NCI-H460 (cell line): ENCODE data around the gene SYT3. TPM values are rescaled to one million over a fixed set of nuclear protein-coding genes. Genes with fewer than 3 reads are reported as not detected.
"Not testable (repeated sequence)": the region's sequence is repeated elsewhere in the genome, so short reads cannot be mapped to it uniquely, and the experiment has no call there.

Source experiments
- DNase-seq: peaks from one replicate; pipeline ENCODE4 v3.0.0-alpha.2; 2016; ENCODE audit warnings: low read depth; ENCODE audit errors: extremely low read depth
- total RNA-seq: library from RNA; depleted of rRNA; stranded (reverse); fragments of >200 nt; shearing (Covaris generic); gene quantifications from 2 replicates; pipeline ENCODE4 v1.2.3, GENCODE V29; 2014

The SYT3 gene
- total RNA-seq, 1 experiment from 2014 or later: 0.20 TPM

DNA sequence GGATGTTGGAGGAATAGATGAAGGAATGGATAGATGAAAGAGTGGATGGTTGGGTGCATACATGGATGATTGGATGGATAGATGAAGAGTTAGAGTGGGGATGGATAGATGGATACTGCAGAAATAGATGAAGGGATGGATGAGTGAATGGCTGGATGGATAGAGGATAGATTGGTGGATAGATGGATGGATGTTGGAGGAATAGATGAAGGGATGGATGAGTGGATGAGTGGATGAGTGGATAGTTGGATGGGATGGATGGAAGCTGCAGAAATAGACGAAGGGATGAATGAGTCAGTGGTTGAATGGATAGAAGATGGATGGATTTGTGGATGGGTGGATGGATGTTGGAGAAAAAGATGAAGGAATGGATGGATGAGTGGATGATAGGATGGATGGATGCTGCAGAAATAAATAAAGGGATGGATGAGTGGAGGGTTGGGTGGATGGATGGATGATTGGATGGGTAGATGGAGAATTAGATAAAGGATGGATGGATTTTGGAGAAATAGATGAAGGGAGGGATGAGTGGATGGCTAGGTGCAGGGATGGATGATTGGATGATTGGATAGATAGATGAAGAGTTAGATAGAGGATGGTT lies 4.7 kb upstream of the SYT3 start:
- DNase-seq: no peak

DNA sequence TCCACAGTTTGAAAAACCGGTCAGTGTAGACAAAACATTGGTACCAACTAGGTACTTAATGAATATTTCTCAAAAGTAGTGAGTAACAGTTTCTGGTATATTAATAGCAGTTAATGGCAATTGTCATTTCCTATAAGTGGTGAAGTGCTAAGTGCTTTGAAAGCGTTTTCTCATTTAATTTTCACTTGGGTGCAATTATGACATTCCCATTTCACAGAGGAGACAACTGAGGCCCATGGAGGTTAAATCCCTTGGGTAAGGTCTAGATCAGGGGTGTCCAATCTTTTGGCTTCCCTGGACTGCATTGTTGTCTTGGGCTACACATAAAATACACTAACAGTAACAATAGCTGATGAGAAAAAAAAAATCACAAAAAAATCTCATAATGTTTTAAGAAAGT lies 687 bp upstream of the SYT3 start:
- DNase-seq: no peak

DNA sequence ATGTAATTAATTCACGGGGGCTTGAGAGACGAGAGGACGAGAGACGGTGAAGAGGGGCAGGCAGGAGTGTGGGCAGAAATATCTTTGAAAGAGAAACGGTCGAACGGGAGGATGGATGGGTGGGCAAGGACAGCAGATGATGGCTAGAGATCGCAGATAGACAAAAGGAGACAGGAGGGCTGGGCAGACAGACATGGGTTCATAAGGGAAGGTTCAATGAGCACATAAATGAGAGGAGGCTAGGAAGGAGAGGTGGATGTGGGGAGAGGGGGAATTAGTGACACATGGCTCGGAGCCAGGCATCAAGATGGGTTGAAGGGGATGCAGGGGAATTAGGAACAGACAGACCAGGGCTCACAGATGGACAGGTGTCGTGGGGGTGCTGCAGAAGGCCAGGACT lies 1.1 kb downstream of the SYT3 start:
- no peak for DNase-seq

DNA sequence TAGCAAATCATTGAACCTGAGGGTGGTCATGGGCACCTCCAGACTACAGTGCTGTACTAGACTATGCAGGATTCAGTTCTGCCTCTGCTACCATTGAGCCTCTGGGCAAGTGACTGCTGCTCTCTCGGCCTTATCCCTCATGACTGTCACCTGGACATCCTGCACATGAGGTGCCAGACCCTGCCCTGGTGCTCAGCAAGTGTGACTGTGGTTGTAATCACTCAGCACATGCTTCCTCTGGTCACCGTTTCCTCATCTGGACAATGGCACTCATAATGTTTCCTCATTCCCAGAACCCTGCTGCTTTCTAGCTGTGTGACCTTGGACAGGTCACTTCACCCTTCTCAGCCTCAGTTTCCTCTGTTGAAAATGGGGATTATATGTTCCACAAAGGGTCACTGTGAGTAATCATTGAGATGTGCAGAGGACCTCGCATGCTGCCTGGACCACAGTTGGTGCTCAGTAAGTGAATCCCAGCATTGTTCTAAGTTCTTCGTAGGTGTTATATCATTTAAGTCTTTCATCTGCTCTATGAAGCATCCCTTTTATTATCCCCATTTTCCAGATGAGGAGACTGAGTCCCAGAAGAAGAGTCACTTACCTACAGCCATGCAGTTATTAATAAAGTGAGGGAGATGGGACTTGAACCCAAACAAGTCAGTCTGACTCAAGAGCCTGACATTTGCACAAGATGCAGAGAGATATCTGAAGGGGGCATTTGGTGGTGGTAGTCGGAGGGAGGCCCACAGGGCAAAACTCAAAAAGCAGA lies 3.2 kb downstream of the SYT3 start:
- no peak for DNase-seq

DNA sequence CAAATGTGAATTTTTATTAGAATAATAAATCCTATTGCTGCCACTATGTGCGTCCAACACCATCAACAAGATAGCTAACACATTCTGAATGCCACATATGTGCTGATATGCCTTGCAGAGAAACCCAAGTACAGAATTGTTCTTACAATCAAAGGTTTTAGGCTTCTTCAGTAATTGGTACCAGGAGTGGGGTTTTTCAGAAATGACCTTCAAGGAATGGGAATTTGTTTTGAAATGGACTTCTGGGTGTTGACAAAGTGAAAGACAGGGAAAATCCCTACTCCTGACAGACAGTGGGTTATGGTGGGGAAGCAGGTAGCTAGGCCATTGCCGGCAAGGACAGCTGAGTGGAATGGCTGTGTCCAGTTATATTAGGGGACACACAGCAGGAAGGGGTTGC lies 5.7 kb downstream of the SYT3 start:
- DNase-seq: no peak

DNA sequence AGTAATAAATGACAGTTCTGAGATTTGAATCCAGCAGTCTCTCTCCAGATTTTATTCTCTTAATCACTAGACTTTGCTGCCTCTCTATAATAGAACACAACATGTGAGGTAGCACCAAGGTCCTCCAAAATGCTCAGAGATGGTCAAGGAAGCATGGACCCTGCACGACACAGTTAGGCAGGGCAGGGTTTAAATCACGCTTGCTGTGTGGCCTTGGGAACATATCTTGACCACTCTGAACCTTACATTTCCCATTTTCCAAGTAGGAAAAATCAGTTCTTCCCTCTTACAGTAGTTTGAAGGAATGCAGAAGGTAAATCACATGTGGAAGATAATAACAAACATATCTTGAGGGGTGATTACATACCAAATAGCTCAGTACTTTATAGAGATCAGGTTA lies 6.3 kb downstream of the SYT3 start:
- DNase-seq: no peak

DNA sequence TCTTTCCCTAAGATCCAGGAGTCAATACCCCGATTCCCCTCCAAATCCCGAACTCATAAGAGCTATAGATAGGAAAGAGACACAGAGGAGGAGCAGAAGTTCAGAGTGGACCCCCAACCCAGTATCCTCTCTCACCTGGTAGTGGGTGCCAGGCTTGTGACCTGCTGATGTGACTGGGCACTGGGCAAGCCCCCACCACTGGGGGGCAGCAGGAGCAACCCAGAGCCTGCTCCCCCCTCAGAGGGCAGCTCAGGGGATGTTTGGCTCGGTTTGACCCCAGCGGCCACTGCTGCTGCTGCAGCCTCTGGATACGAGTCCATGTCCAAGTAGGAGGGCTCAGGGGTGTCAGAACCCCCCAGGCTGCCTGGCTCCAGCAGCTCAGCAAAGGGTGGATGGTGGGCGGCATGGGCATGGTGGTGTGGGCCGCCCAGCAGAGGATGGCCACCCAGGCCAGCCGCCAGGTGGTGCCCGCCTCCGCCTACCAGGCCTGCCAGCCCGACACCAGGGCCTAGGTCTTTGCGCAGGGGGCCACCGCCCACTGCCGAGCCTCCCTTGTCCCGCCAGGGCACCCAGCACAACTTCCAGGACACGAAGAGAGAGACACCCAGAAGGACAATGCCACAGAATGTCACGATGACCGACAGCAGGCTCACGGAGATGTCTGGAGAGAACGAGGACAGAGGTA lies 7.4 kb downstream of the SYT3 start:
- no peak for DNase-seq

DNA sequence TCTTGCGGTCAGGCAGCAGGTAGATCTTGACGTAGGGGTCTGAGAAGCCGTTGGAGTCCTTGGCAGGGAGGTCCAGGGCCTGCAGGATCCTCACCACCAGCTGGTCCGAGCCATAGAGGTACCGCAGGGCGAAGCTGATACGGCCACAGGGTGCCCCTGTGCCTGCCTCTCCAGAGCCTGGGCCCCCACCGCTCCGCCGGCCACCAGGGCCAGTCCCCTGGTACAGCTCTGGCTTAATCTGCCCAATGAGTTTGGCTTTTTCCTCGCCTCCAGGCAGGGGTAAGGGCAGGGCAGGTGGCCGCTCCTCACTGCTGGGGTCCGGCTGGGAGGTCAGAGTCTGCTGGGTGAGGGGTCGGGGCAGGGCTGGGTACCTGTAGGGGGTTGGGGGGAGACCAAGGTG lies 9.9 kb downstream of the SYT3 start:
- DNase-seq: no peak

DNA sequence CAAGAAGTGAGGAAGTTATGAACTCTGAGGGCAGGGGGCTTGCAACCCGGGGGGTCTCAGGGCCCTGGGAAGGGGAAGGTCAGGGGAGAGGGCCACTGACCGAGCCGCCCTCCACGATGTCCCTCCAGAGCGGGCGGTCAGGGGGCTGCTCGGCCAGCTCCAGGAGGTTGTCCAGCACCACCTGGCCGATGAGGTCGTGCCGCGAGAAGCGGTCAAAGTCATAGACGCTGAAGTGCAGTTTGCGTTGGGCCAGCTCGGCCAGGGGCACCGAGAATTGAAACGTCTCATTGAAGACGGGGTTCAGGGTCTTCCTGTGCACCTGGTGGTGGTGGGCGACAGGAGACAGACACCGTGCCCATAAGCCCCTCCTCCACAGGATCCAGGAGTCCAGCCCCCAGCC lies 10.5 kb downstream of the SYT3 start:
- no peak for DNase-seq

DNA sequence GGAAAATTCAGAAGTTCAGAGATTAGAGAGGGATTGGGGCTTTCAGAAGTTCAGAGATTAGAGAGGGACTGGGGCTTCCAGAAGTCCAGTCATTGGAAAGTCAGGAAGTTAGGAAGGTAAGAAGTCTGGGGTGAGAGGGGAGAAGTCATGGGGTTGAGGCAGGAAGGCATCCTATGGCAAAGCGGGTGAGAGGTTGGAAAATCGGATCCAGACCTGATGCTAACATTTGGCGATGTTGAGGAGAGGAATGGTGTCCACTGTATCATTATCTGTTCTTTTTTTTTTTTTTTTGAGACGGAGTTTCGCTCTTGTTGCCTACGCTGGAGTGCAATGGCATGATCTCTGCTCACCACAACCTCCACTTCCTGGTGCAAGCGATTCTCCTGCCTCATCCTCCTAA lies 11.1 kb downstream of the SYT3 start:
- no peak for DNase-seq

DNA sequence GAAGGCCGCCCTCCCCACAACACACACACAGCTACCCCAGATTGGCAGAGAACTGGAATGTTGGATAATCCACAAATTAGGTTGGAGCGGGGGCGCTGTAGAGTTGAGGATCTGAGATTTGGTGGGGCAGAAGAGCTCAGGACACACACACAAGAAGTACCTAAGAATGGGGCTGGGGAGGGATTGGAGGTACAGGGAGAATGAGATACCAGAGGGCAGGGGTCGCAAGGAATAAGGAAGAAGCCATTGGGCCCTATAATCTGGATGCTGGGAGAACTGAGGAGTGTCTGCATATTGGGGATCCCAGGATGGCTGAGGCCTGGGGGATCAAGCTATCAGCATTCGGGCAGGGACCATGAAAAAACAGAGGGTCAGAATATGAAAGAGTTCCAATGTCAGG lies 11.5 kb downstream of the SYT3 start:
- no peak for DNase-seq

DNA sequence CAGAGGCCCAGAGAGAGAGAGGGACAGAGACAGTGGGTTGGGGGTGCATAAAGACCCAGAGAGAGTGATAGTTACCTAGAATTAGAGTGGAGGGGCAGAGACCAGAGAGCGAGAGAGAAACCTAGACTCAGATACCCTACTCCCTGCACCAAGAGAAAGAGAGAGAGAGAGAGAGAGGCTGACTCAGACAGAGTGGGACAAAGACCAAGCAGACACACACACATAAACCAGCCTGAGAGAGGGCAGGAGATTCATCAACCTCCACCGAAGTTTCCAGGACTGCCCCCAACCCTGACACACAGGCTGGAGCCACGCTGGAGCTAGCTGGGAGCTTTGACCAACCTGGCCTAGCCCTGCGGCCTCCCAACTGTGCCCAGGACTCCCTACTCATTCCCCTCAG lies 12.9 kb downstream of the SYT3 start:
- DNase-seq: no peak

DNA sequence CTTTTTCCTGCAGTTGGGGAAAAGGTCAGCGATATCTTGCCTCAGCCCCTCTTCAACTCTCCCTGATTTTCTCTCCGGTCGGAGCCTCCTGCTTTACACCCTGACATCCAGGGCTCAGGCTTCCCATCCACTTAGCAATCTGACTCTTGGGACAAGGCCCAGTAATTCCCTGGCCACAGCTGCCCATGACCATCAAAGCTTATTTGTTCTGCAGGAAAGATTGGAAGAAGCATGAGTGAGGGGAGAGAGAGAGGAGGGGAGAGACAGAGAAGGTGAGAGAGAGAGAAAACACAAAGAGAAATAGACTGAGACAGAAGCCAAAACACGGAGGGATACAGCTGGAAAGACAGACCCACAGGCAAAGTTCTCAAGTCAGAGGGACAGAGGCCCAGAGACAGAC lies 13.7 kb downstream of the SYT3 start:
- DNase-seq: no peak

DNA sequence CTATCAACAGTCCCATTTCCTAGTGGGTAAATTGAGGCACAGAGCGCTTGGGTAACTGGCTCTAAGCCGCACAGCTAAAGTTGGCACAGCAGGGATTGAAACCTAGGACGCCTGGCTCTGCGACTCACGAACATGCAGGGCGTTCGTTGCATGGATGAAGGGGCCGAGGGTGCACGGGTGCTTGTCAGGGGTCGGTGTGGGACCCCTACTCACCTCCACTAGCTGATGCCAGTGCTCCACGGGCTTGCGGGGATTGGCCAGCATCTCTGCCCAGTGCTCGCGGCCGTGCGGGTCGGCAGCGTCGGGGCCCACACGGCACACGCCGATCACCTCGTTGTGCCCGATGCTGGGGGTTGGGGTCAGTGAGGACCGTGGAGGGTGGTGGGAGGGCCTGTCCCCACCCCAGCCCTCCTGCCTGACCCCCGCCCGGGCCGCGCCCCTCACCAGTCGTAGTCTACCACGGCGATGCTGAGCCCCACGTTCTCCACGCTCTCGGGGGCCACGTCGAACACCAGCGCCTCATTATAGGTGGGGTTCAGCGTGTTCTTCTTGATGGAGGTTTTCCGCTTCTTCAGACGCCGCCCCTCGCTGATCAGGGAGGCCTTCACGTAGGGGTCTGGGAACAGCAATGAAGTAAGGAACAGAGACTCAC lies 14.6 kb downstream of the SYT3 start:
- no peak for DNase-seq

DNA sequence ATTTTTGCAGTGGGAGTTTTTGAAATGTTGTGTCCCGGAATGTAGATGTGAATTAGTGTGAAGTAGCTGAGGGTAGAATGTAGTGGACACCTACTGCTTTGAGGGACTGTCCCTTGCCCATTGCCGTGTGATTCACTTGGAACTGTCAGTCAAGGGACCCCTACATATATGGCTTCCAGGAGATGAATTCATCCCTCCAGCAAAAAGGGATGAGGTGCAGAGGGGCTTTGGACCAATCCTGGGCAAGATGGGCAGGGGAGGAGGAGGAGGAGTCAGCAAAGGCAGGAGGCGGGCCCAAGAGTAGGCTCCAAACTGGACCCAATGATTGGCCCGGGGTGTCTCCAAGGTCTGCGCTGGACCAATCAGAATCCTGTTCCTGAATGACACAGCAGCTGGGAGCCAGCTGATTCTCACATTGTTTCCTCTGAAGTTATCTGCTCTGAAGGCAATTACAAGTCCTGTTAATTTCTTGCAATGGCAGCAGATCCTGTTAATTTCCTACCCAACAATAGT lies 19.2 kb downstream of the SYT3 start:
- not testable (repeated sequence) for DNase-seq

DNA sequence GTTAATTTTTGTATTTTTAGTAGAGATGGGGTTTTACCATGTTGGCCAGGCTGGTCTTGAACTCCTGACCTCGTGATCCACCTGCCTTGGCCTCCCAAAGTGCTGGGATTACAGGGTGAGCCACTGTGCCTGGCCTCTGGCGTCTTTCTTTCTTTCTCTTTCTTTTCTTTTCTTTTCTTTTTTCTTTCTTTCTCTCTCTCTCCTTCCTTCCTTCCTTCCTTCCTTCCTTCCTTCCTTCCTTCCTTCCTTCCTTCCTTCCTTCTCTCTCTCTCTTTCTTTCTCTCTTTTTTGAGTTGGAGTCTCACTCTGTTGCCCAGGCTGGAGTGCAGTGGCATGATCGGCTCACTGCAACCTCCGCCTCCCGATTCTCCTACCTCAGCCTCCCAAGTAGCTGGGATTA lies 20.5 kb downstream of the SYT3 start:
- DNase-seq: not testable (repeated sequence)

DNA sequence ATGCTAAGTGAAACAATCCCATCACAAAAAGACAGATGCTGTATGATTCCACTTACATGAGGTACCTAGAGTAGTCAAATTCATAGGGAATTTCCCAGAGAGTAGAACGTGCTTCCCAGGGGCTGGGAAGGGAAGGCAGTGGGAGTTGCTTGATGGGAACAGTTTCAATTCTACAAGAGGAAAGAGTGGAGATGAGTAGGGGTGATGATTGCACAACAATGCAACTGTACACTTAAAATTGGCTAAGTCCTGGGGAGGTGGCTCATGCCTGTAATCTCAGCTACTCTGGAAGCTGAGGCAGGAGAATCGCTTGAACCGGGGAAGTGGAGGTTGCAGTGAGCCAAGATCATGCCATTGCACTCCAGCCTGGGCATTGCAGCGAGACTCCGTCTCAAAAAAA lies 21.3 kb downstream of the SYT3 start:
- DNase-seq: not testable (repeated sequence)

DNA sequence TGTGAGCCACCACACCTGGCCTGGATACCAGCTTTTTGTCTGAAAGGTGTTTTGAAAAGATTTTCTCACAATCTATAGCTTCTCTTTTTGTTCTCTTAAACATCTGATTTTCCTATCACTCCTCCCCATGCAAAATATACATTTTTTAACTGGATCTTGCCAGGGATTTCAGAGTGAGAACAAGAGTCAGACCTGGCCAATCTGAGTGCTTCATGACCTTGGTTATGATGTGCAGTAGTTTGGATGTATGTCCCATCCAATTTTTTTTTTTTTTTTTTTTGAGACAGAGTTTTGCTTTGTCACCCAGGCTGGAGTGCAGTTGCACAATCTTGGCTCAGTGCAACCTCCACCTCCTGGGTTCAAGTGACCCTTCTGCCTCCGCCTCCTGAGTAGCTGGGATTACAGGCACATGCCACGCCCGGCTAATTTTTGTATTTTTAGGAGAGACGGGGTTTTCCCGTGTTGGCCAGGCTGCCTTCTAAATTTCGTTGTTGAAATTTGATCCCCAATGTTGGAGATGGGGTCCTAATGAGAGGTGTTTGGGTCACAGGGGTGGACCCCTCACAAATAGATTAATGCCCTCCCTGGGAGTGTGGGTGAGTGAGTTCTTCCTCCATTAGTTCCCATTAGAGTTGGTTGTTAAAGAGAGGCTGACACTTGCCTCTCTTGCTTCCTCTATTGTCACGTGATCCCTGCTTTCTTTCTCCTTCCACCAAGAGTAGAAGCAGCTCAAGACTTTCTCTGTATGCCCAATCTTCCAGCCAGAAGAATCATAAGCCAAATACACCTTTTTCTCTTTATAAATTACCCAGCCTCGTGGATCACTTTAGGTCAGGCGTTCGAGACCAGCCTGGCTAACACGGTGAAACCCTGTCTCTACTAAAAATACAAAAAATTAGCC lies 26.9 kb downstream of the SYT3 start:
- DNase-seq: not testable (repeated sequence)

DNA sequence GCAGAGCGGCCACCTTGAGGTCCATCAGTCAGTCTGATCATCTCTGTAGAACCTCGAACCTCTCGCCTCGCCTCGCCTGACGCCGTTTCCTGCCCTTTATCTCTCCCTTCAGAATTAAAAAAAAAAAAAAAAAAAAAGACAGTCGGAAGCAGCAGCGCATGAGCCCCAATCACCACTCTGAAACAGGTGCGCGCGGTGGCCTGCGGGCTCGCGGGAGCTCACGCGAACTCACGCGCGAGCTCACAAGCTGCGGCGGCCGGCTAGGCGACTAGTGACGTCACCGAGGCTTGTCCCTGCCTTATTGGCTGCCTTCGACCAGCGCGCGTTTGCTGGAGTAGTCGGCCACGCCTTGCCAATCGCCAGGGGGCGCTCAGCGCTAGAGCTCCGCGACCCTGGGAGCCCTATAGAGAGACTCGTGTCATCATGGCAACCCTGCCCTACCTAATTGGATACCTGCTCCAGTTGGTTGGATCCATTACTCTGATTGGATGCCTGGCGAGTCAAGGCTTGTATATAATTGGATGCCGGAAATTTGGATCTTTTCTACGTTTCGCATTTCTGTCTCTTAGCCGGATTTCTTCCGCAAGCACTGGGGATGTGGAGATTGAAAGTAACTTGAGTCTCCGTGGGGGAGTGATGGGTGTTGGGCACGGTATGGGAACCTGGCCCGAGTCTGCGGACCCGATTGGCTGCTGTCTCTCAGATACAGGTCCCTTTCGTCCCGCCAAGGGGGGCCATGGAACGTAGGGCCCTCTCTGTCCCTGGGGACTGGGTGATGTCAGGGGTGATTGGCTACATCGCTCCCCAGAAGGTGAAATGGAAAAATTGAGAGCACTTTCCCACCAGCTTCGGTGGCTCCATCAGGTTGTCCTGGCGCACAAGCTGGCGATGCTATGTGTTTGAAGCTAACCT lies 31.6 kb downstream of the SYT3 start:
- DNase-seq: peak; percentile 88
